HT-29 (cell line): ENCODE data around the gene HECTD3. TPM values are rescaled to one million over a fixed set of nuclear protein-coding genes. Genes with fewer than 3 reads are reported as not detected.
A peak's percentile ranks its signal among the peaks of the same experiment; 100 is the strongest.

Experiments
- DNase-seq: peaks from one replicate; pipeline ENCODE4 v3.0.0-alpha.2; 2015; ENCODE audit warnings: low spot score
- total RNA-seq: library from RNA; depleted of rRNA; stranded (reverse); fragments of >200 nt; shearing (Covaris generic); gene quantifications from 2 replicates; pipeline ENCODE4 v1.2.3, GENCODE V29; 2014; rRNA removed

HECTD3 gene
- 23.1 and 23.6 TPM in 2 replicates for total RNA-seq

DNA sequence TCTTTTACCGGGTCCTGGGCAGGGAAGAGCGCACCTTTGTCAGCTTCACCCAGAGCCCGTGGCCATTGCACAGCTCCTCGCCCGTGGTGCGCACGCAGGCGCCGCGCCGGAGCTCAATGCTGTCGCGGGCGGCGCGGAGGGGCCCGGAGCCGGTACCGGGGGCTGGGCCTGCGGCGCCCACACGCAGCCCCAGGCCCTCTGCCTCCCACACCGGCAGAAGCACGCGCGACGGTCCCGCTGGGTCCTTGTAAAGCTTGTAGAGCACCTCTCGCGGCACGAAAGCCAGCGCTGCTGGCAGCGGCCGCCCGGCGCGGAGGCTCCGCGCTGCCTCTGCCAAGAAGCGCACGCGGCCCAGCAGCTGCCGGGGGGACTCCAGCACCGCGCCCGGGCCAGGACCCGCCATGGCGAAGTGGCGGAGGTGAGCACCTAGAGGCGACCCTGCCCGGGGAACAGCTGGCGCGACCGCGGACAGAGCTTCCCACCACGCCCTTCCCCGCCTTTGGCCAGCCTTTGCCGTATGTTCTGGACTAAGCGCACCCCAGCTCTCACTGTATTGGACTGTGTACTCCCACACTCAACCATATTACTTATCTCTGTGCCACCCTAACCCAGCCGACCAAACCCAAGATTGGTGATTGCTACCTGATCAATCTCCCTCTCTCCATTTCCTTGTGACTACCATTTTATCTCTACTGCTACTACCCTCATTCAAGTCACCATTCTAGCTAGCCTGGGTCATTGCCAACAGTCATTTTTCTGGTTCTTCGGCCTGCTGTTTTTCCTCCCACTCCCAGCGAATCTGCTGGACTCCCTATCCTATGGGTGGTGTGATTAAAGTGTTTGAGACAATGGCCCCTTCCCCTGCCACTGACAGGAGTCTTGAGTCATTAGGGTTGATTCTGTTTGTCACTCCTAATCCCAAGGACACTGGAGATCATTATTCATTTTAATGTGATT lies at the start of gene HECTD3:
TSS of gene HECTD3 (minus strand) at position 470 of the 957 bp plus-strand sequence. CDS start at position 403, 67 bp downstream.
- peak; percentile 85 for DNase-seq

DNA sequence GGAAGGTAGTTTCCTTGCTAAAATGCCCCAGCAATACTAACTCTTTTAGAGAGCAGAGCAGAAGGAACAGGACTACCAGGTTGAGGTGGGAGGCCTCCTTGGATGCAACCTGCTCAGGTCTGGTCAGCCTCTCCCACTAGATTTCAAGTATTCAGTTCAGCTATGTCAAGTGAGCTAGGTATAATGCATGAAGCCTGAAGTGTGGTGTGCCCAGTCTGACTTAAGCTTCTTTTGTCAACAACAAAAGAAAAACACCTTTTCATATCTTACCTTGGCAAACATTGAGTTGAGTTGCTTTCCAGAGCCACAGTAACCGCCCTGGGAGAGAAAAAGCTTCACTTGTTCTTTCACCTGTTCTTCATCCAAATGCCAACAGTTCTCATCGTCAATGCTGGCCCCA lies 48.7 kb upstream of the HECTD3 start:
- no peak for DNase-seq

DNA sequence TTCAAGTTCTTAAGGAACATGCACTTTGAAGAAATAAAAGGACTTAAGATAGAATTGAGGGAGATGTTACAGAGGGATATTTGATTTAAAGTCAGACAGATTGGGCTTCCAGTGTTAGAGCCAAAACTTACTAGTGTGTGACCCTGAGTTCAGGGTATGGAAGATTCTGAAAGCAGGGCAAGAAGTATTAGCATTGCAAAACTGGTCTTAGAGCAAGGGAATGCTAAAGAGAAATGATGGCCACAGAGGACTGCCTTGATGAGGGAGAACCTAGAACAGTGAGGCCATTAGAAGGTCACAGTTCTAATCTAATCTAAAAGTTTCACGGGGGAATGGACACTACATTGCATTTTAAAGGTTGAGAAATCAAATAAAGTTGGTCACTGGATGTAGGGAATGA lies 46.4 kb upstream of the HECTD3 start:
- DNase-seq = no peak

DNA sequence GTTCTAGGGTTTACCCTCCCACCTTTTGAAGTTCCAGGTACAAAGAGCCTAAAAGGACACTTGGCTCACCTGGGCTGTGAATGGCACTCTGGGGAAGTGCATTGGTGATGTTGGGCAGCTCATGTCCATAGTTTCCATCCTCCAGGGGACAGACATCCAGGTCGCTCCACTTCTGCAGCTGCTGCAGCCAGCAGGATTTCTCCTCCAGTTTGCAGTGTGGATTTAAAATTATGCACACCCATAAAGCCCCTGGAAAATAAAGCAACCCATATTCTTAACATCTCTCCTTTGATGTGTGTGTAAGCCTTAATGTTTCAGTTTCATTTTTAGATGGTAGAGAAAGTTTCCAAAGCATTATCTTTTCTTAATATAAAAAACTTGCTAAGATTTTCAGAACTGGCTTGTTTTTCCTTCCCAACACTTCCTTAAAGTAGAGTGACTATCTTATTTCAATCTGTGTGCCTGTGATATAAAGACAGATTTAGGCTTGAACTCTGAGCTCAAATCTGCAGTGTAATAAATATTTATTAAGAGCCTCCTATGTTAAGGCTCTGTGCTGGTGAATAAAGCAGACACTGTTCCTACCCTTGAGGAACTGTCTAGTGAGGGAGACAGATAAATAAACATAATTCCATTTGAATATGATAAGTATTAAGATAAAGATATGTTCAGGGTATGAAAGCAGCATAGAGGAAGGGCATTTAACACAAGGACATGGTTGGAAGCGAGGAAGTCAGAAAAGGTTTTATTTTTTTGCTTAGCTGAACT lies 40.1 kb upstream of the HECTD3 start:
- DNase-seq = no peak

DNA sequence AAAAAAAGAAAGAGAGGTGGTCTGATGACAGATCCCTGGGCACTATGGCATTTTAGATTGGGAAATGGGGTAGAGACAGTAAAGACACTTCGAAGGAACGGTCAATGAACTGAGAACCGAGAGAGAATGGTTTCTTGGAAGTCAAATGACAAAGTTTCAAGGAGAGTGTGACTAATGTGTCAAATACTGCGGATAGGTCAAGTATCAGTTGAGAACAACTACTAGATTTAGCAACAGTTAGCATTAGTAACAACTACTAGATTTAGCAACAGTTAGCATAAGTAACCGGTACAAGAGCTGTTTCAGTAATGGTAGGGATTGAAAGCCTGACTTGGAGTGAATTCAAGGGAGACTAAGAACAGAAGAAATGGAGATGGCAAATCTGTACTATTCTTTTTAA lies 35.9 kb upstream of the HECTD3 start:
- no peak for DNase-seq

DNA sequence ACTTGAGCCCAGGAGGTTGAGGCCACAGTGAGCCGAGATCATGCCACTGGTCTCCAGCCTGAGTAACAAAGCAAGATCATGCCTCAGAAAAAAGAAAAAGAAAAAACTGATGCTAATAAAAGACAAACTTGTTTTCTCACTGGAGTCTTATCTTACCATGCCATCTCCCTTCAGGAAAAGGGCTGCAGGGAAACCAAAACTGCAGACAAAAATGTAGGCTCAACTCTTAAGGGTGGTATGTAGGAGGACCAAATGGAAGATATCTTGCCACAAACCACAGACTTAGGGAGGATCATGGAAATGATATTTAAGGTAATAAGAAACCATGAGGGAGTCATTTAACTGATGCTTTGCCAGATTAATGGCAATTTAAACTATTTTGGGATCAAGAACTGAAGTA lies 33.8 kb upstream of the HECTD3 start:
- DNase-seq = no peak

DNA sequence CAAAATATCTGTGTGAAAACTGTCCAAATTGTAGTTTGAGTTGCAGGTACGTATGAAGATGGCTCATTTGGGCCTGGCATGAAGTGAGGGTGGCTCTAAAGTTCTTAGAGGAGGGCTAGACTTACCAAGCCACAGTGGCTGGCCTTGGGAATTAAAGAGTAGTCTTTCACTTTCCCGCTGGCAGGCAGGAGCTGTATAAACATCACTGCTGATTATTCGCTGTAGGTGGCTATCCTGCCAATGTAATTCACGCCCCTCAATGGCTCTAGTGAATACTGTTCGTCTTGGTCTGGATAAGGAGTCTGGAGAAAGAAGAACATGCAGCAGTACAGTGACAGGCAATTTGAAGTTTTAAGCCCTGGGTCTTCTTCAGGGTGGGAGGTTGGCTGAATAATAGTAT lies 32.0 kb upstream of the HECTD3 start:
- DNase-seq = no peak

DNA sequence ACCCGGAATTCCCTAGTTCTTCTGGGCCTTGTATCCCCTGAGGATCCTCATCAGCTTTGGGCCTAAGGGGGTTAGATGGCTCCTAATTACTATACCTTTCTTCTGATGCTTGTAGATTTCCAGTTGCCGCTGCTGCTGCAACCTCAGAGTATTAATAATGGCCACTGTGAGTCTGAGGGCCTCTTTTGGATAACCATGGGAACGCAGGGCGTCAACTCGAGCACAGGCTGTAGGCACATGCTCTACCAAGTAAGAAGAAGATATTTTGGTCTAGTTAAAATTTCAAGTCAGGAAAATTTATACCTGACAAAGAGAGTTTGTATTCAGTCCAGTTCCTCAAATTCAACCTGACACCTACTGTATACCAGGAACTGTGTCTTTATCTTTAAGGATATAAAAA lies 29.2 kb upstream of the HECTD3 start:
- DNase-seq = no peak

DNA sequence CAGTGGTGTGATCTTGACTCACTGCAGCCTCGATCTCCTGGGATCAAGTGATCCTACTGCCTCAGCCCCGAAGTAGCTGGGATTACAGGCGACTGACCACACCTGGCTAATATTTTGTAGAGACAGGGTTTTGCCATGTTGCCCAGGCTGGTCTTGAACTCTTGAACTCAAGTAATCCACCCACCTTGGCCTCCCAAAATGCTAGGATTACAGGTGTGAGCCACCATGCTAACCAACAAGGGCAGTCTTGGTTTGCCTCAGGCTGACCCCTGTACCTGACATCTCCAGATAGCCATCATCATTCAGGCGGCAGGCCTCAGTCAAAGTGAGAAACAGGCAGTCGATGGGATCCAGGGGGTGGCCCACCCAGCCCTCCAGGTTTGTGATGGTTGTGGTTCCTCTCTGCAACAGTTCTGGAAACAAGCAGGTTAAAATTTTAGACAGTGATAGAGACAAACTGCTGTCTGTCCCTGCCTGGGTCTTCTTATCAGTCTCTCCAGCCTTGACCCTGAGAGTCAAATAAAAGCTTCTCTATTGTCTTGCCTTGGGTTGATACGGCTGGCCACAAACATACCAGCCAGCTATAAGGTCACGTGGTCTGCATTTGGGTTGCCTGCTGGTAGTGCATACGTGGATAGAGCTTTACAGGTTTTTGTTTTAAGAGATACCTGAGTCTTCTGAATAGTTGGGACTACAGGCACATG lies 27.7 kb upstream of the HECTD3 start:
- no peak for DNase-seq

DNA sequence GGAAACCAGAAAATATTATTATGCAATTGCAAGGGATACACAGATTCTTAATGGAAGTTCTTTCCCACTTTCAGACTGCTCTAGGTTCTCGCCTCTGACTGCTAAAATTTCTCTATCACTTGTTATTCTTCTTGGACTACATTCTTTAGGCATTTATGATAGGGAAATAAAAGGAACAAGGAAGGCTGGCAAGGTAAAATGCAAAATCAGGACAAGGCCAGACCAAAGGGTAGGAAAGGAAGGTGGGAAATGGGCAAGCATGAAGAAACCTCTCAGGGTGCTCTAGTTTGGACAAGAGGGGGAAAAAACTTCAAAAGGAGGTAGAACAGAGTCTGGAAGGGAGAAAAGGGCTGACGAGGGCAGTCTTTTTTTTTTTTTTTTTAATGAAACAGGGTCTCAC lies 27.1 kb upstream of the HECTD3 start:
- no peak for DNase-seq

DNA sequence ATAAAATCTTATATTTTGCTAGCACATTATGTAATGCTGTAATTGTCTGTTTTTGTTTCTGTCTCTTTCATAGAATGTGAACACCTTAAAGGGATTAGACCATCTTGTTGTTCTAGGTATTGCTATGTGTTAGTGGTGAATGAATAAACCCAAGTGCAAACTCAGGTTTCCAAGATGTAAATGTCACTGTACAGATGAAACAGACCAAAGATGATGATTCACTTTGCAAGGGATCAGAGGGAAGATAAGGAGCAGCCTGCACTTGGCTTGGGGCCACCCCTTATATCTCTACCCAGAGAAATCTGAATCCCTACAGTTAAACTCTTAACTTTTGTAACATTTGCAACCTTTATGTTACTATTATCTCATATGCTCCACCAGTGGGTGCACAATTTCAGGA lies 26.3 kb upstream of the HECTD3 start:
- no peak for DNase-seq

DNA sequence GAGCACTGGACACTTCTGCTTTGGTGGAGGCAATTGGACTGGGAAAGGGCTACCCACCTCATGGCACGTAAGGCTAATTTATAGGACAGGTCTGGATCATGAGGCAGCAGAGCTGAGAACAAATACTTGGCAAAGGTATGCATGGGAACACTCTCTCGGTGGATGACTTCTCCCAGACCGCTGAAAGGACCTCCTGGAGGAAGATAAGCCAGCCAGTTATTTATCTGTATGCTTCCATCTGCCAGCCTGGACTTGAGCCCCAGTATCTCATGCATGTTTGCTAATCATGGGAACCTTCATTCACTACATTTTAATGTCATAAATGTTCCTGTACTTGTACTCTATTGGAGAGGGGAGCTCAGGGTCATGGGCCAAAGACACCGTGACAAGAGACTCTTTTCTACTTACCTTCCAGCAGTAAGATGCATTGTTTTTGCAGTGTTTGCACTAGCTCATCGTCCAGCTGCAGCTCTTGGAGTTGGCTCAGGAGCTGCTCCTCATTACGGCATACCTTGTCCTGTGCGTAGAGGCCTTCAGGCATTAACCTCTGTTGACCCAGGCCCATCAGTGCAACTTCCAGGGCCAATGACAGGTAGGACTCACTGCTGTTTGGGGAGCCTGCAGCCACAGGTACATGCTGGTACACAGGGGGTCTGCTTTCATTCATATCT lies 24.6 kb upstream of the HECTD3 start:
- no peak for DNase-seq

DNA sequence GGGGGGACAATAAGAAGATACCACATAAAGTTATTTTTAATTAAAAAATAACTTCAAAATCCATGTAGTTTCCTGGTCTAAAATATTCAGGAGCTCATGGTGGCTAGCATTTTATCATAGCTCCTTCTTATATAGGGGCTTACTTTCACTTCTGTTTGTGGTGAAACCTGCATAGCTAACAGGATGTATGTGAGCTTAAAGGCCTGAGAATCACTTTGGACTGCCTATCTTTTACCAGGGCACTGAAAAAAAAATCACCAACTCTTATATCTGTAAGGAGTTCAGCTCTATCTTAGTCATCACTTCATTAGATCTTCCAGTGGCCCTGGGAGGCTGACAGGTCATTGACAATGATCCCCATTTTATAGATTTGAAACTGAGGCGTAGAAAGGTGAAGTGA lies 22.2 kb upstream of the HECTD3 start:
- no peak for DNase-seq

DNA sequence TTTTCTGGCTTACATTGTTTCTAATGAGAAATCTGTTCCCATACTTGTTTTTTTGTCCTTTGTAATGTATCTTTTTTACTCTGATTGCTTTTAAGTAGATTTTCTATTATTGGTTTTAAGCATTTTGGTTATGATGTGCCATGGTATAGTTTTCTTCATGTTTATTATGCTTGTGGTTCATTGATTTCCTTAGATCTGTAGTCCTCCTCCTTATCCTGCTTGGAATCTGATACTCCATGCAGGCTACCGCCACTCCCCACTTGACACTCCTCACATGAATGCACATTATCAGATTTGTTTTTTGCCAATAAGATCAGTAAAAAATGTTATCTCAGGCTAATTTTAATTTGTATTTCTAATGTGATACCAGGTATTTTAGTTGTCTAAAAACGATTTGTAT lies 21.7 kb upstream of the HECTD3 start:
- DNase-seq = no peak

DNA sequence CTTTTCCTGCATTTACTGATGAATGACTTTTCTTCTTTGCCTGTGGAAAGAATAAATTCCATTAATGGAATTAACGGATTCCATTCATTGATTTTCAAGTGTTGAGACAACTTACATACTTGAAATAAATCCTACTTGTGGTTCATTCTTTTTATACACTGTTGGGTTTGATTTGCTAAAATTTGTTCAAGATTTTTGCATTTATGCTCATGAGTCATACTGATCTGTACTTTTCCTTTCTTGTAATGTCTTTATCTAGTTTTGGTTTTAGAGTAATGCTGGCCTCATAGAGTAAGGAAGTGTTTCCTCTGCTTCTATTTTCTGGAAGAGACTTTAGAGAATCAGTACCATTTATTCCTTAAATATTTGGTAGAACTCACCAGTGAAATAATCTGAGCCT lies 15.3 kb upstream of the HECTD3 start:
- DNase-seq = no peak

DNA sequence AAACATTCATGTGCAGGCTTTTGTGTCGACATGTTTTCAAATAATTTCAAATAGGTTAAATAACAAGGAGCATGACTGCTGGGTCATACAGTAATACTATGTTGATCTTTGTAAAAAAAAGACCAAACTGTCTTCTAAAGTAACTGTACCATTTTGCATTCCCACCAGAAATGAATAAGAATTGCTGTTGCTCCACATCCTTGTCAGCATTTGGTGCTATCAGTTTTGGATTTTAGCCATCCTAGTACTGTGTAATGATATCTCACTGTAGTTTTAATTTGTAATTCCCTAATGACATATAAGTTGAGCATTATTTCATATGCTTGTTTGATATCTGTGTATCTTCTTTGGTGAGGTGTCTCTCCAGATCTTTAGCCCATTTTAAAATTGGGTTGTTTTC lies 12.5 kb upstream of the HECTD3 start:
- no peak for DNase-seq

DNA sequence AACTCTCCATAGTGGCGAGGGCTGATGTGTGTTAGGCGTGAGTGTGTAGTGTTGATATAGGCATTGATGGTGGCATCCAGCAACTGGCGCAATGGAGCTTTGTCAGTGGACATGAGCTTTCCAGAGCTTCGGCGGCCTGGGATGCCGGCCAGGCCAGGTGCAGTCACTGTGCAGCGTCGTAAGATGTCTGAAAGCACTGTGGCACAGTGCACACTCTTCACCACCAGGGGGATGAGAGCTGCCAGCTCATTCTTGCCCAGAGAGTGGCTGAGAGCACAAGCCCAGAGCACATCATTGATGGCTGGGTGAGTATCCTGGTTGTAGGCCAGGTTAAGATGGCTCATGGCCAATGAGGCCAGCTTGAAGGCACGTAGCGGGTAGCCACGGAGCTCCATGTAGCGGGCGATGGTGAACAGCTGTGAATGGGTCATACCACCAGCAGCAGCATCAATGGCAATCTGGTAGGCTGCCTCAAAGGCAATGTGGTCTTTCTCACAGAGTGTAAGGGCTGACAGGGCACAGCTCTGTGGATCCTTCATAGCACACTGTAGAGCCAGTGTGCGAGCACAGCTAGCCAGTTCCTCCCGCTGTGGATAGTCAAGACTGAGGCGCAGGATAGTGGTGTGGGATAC lies 7.6 kb upstream of the HECTD3 start:
- peak; percentile 94 for DNase-seq

DNA sequence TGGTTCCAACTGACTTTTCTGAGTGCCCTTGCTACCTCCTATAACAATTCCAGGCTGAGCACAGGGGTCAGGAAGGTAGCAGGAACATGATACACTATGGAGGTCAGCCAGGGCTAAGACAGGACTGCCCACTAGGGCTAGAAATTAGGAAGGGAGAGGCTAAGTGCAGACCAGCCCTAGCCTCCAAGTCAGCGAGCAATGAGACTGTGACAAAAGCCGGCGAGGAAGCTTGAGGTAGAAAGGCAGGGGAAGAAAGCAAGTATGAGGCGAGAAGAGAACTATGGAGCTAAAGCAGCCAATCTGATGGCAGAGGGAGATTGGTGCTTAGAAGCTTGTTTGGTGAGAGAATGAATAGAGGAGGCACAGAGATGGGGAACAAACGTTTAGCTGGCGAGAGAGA lies 5.6 kb upstream of the HECTD3 start:
- no peak for DNase-seq

DNA sequence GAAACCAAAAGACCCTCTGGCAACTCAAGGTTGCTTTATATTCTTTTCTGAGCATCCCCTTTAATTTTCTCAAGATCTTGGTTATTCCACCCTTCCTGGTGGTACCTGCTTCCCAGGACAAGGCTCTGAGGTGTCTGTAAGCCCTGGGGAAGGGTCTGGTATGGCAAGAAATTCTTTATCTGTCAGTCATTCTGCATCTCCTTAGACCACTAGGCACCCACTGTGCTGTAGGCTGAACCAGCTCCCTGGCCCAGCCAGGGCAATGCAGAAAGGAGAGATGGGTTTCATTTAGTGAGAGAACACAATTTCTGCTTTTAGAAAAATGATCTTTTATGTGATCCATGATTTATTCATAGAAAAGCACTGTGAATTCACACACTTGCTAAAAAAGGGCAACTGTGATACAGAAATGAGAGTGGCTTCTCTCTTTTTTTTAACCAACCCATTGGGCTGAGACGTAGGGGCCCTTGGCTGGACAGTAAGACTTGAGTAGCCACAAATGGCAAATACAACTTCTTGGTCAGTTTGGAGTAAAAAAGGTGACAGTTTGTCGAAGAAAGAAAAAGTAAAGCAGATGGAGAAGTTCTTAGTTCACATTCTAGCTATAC lies 5.1 kb upstream of the HECTD3 start:
- no peak for DNase-seq

DNA sequence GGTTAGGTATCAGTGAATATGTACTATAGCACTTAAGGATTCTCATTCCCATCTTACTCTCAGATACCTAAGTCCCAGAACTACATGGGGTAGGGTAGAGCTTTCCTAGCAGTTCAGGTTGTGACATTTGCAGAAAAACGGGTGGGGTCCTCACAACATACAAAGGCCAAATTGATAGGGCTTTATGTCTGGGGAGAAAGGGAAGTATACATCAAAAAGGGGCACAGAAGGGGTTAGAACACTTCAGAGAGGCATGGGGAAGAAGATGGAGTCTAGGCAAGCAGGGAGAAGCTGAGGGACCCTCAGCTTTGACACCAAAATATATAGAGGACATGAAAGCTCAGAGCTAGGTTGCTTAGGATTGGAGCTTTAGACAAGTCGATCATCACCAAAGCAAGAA lies 4.6 kb upstream of the HECTD3 start:
- no peak for DNase-seq
